HFFc6 (cell line): Measurements from ENCODE around the gene RBM23. TPM values are rescaled to one million over a fixed set of nuclear protein-coding genes. Genes with fewer than 3 reads are reported as not detected.

Source experiments
- DNase-seq: peaks from one replicate; pipeline ENCODE4 v3.0.0-alpha.2; 2018
- H3K27ac Mint-ChIP-seq: 2 replicates; pipeline ENCODE4 v1.8.0; 2020; ENCODE audit warnings: mild to moderate bottlenecking, mixed read lengths
- H3K27me3 Mint-ChIP-seq: 2 replicates; pipeline ENCODE4 v1.8.0; 2021; ENCODE audit warnings: mild to moderate bottlenecking, moderate library complexity, mixed read lengths; ENCODE audit not compliant: insufficient read depth
- H3K36me3 Mint-ChIP-seq: 2 replicates; pipeline ENCODE4 v1.8.0; 2021; ENCODE audit warnings: low read depth, mixed read lengths
- H3K4me1 Mint-ChIP-seq: 2 replicates; pipeline ENCODE4 v1.8.0; 2020; ENCODE audit warnings: low read depth, mixed read lengths
- H3K4me3 Mint-ChIP-seq: 2 replicates; pipeline ENCODE4 v1.8.0; 2020; ENCODE audit warnings: mild to moderate bottlenecking, moderate library complexity, mixed read lengths
- H3K9me3 Mint-ChIP-seq: 2 replicates; pipeline ENCODE4 v1.8.0; 2020; ENCODE audit warnings: mild to moderate bottlenecking, mixed read lengths
- total RNA-seq, 6 experiments: library from RNA; stranded (reverse); fragmentation: NEBNext Ultra II Directional; extraction: Animal tissue kit (Norgen Biotek cat#: 25700); gene quantifications; 2 replicates in 1 of 6; 3 replicates in 5 of 6; pipeline ENCODE4 v1.2.3, GENCODE V29; 2021
- TF ChIP-seq, protein P1 (sequence below): fragments of 200-600 bp; sonication (generic); IDR thresholded peaks from 2 replicates; pipeline ENCODE4 v1.5.0; 2021; ENCODE audit warnings: antibody characterized with exemption, mild to moderate bottlenecking

RBM23 gene
- total RNA-seq, 6 experiments from 2014 or later: 43.5 to 56.8 (median 52.2) TPM

DNA sequence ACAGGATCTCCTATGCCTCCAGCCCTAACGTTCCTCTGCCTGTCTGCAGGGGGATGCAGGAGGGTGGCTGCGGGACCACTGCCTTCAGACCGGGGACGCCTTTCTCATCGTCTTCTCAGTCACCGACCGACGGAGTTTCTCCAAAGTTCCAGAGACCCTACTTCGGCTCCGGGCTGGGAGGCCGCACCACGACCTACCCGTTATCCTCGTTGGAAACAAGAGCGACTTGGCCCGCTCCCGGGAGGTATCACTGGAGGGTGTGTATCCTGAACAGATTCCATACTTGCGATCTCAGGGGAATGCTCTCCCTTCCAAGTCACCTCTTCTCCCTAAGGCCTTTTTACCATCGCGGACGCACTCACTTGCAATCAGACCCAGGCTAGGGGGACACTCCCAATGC lies 33.0 kb downstream of the RBM23 start:
- Mint-ChIP-seq H3K36me3 (no peaks in the 10 kb centered on the region), H3K4me1 (peaks cover 50% of the 10 kb centered on the region), H3K4me3 (peak overlapping the region; percentile 93), H3K27ac (0 out of 2 replicates have a peak overlapping the region, but pooled peaks have one; percentile 2), H3K9me3 (no peaks in the 10 kb centered on the region), H3K27me3 (peaks cover 3% of the 10 kb centered on the region)
- TF ChIP-seq, protein P1, sequence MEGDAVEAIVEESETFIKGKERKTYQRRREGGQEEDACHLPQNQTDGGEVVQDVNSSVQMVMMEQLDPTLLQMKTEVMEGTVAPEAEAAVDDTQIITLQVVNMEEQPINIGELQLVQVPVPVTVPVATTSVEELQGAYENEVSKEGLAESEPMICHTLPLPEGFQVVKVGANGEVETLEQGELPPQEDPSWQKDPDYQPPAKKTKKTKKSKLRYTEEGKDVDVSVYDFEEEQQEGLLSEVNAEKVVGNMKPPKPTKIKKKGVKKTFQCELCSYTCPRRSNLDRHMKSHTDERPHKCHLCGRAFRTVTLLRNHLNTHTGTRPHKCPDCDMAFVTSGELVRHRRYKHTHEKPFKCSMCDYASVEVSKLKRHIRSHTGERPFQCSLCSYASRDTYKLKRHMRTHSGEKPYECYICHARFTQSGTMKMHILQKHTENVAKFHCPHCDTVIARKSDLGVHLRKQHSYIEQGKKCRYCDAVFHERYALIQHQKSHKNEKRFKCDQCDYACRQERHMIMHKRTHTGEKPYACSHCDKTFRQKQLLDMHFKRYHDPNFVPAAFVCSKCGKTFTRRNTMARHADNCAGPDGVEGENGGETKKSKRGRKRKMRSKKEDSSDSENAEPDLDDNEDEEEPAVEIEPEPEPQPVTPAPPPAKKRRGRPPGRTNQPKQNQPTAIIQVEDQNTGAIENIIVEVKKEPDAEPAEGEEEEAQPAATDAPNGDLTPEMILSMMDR: no peak
- no peak for DNase-seq

DNA sequence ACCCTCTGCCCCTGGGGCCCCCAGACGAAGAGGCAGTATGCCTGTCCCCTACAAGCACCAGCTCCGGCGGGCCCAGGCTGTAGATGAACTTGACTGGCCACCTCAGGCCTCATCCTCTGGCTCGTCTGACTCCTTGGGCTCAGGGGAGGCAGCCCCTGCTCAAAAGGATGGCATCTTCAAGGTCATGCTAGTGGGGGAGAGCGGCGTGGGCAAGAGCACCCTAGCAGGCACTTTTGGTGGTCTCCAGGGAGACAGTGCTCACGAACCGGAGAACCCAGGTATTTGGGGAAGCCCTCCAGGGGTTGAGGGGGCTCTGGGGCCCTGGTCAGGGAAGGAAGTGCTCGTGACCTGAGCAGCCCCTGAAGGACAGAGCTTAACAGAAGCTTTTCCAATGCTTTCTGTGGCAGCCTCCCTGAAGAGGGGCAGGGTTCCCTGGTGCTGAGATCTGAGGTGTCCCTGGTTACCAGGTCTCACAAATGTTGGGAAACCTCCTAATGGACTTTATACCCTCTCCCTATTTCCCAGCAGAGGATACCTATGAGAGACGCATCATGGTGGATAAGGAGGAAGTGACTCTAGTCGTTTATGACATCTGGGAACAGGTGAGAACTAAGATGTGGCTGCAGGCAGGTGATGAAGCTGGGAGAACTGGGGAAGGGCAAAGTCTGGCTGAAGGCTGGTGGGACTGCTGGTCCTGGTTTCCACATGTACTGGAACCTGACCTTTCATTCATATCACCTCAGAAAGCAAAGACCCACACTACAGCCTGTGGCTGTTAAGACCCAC lies 34.0 kb downstream of the RBM23 start:
- no peak for DNase-seq
- TF ChIP-seq, protein P1: no peak
- Mint-ChIP-seq H3K27me3 (peaks cover 3% of the 10 kb centered on the region), H3K9me3 (no peaks in the 10 kb centered on the region), H3K36me3 (no peaks in the 10 kb centered on the region), H3K27ac (no peak overlapping the region; the same call in 1 of the 2 replicates), H3K4me3 (no peak overlapping the region), H3K4me1 (peaks cover 44% of the 10 kb centered on the region)

DNA sequence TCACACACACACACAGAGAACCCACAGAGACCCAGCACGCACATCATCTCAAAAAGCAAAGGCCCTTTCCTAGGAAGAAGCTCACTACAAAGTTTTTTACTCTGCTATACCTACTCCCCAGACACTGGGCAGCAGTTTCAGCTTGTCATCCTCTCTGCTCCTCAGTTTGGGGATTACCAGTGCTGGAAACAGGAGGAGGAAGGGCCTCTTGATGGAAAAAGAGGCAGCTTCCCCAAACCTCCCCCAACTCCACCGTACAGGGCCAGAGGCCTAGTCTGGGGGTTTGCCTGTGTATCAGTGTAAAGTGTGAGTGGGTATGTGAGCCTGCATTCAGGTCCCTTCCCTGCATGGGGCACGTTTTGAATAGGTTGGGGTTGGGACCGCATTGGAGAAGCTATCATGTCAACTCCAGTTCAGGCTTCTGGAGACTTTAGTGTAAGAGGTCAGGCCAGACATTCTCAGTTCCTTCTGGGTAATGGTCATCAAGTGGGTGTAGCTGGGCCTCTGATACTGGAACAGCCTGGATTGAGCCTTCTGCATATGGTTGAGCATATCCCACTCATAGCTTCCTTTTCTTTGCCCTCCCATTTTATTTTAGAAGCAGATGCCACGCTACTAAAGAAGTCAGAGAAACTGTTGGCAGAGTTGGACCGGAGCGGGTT lies 34.7 kb downstream of the RBM23 start:
- no peak overlapping the region for H3K4me3 Mint-ChIP-seq

DNA sequence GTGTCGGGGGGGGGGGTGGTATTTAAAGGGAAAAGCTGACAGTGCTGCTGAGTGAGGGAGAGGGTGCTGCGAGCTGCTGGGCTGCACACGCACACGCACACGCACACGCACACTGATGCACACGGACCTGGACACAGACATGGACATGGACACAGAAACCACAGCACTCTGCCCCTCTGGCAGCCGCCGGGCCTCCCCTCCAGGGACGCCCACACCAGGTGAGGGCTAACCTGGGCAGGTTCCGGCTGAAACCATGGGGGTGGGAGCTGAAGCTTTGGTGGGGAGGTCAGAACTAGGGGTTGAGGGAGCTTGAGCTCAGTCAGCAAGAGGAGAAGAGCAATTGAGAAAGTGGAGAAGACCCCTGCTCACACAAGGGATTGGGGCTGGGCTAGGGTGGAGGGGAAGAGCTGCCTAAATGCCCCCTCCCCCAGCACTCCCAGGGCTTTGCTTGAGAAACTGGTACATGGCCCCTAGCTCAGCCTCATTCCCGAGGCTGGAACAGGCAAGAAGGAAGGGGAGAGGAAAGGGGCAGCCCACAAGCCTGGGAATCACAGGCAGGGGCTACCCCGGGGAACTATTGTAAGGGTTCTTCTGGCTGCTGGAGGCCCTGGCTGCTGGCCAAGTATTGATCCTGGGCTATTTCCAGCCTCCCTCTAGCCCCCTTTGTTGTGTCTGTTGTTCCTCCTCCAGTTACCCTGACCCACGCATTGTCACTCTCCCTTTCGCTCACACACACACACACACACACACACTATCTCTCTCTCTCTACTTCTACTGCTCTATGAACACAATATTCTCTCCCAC lies 35.6 kb downstream of the RBM23 start, which contains the start of gene REM2:
Gene REM2 (plus strand): TSS at position 50 of the 804 bp plus-strand sequence. CDS start 66 bp downstream, at position 116.
- peak within 1 kb of the TSS; percentile 54 for H3K27ac Mint-ChIP-seq
- peaks cover 40% of the 10 kb centered on the region for H3K4me1 Mint-ChIP-seq
- peaks cover 3% of the 10 kb centered on the region for H3K27me3 Mint-ChIP-seq
- DNase-seq: no peak
- H3K9me3 Mint-ChIP-seq: no peaks in the 10 kb centered on the region
- TF ChIP-seq, protein P1: no peak
- H3K36me3 Mint-ChIP-seq: peaks cover 3% of the 10 kb centered on the region; the same call in 1 of the 2 replicates
- H3K4me3 Mint-ChIP-seq: peak within 1 kb of the TSS; percentile 3

More for the DNA sequence above, 34.7 kb downstream of the RBM23 start:
- no peaks in the 10 kb centered on the region for H3K9me3 Mint-ChIP-seq
- peaks cover 3% of the 10 kb centered on the region for H3K27me3 Mint-ChIP-seq
- no peak for DNase-seq
- TF ChIP-seq, protein P1: no peak
- H3K27ac Mint-ChIP-seq: no peak overlapping the region
- peaks cover 40% of the 10 kb centered on the region for H3K4me1 Mint-ChIP-seq
- H3K36me3 Mint-ChIP-seq: no peaks in the 10 kb centered on the region

DNA sequence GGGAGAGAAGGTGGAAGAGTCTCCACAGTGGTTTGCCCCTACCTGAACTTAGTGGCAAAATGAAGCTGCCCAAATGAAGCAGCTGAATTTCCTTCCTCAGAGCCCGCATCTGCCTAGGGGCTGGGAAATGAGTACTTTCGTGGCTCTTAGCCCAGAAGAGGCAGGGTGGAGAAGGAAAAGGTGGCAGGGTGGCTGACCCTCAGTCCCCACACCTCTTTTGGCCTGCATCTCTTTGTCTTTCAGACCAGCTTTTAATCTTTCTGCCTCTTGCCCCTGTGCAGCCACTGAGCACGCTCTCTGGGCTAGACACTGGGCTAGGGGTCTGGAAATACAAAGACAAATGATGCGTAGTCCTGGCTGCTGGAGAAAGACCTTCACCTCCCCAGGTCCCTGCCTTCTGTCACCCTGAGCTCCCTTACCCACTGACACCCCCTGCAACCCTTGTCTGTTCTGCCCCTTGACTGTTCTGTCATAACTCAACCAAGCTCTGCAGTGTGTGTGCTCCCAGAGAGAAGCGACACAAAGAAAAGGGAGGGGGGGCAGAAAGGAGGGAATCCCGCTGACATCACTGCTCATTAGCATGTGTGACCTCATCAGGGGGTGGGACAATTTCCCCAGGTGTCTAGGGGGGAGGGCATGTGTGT lies 36.3 kb downstream of the RBM23 start:
- Mint-ChIP-seq H3K9me3 (no peaks in the 10 kb centered on the region), H3K36me3 (peaks cover 11% of the 10 kb centered on the region; the same call in 1 of the 2 replicates), H3K4me3 (no peak overlapping the region; the same call in 1 of the 2 replicates), H3K4me1 (peaks cover 33% of the 10 kb centered on the region), H3K27me3 (peaks cover 3% of the 10 kb centered on the region), H3K27ac (no peak overlapping the region)
- TF ChIP-seq, protein P1: no peak
- peak; percentile 45 for DNase-seq
